Activated CD4-positive, alpha-beta memory T cell treated with anti-CD3 and anti-CD28 coated beads for 36 hours (primary cell): ENCODE data around the gene ZNF329. TPM values are rescaled to one million over a fixed set of nuclear protein-coding genes. Genes with fewer than 3 reads are reported as not detected.

Source experiments
- CTCF ChIA-PET: fragments of 350-600 bp; sonication (Branson Sonifier 250); formaldehyde crosslinking; loops from one replicate; lab custom pipeline; 2021; ENCODE audit warnings: antibody characterized with exemption, inconsistent platforms; lab: Charles Lee
- POLR2A ChIA-PET: fragments of 350-600 bp; sonication (Branson Sonifier 250); formaldehyde crosslinking; loops from one replicate; lab custom pipeline; 2021; ENCODE audit warnings: antibody characterized with exemption; lab: Charles Lee
- DNase-seq: peaks from one replicate; pipeline ENCODE4 v3.0.0-alpha.2; 2020
- H3K27ac Mint-ChIP-seq: one replicate; pipeline ENCODE4 v1.8.0; 2021; ENCODE audit warnings: mixed read lengths
- H3K27me3 Mint-ChIP-seq: one replicate; pipeline ENCODE4 v1.8.0; 2021; ENCODE audit warnings: mixed read lengths
- H3K36me3 Mint-ChIP-seq: one replicate; pipeline ENCODE4 v1.8.0; 2021; ENCODE audit warnings: mixed read lengths
- H3K4me1 Mint-ChIP-seq: one replicate; pipeline ENCODE4 v1.8.0; 2021; ENCODE audit warnings: low read depth, mixed read lengths
- H3K4me3 Mint-ChIP-seq: one replicate; pipeline ENCODE4 v1.8.0; 2021; ENCODE audit warnings: mild to moderate bottlenecking, mixed read lengths
- H3K9me3 Mint-ChIP-seq: one replicate; pipeline ENCODE4 v1.8.0; 2021; ENCODE audit warnings: mixed read lengths
- intact Hi-C: fragments of 100-400 bp; cut with micrococcal nuclease; formaldehyde crosslinking; loops from one replicate; pipeline ENCODE4 v1.15.1; 2023
- total RNA-seq, 2 experiments: library from RNA; stranded (reverse); gene quantifications; one replicate each; pipeline ENCODE4 v1.2.3, GENCODE V29; 2021

Gene ZNF329
- total RNA-seq, 2 experiments from 2014 or later, result 4.2 to 4.4 TPM

- intact Hi-C loops, result no loop called here
- Mint-ChIP-seq H3K9me3 (peaks cover 41% of the 10 kb centered on the region), H3K36me3 (peaks cover 34% of the 10 kb centered on the region), H3K27ac (no peak overlapping the region), H3K27me3 (no peaks in the 10 kb centered on the region), H3K4me3 (no peak overlapping the region), H3K4me1 (no peaks in the 10 kb centered on the region)
- ChIA-PET POLR2A (interaction anchor here (1.3 kb wide), 1 partner anchor 18 kb away, joined by 3 read pairs; no protein-coding TSS in a partner anchor), CTCF (no interaction called here)
- no peak for DNase-seq
Observed at GRCh38 chr19:58086825-58087710, 63.5 kb downstream of the ZNF329 start.

- Mint-ChIP-seq H3K4me3 (no peak overlapping the region), H3K36me3 (peaks cover 33% of the 10 kb centered on the region), H3K27ac (no peak overlapping the region), H3K27me3 (no peaks in the 10 kb centered on the region), H3K4me1 (no peaks in the 10 kb centered on the region), H3K9me3 (peaks cover 50% of the 10 kb centered on the region)
- DNase-seq, result no peak
- ChIA-PET CTCF (no interaction called here), POLR2A (interaction anchor here (1.3 kb wide), 1 partner anchor 20 kb away, joined by 3 read pairs; no protein-coding TSS in a partner anchor)
- intact Hi-C loops, result no loop called here
Observed at GRCh38 chr19:58085348-58085875, 65.2 kb downstream of the ZNF329 start.

GRCh38 chr19:58084596-58085347 lies 65.8 kb downstream of the ZNF329 start:
- no peak overlapping the region for H3K27ac Mint-ChIP-seq
- H3K4me1 Mint-ChIP-seq, result no peaks in the 10 kb centered on the region
- intact Hi-C loops, result no loop called here
- no peaks in the 10 kb centered on the region for H3K27me3 Mint-ChIP-seq
- H3K9me3 Mint-ChIP-seq, result peaks cover 48% of the 10 kb centered on the region
- ChIA-PET POLR2A (no interaction called here), CTCF (no interaction called here)
- H3K36me3 Mint-ChIP-seq, result peaks cover 37% of the 10 kb centered on the region
- DNase-seq, result no peak
- no peak overlapping the region for H3K4me3 Mint-ChIP-seq

- ChIA-PET CTCF (no interaction called here), POLR2A (no interaction called here)
- intact Hi-C loops, result no loop called here
- no peaks in the 10 kb centered on the region for H3K4me1 Mint-ChIP-seq
- peaks cover 50% of the 10 kb centered on the region for H3K9me3 Mint-ChIP-seq
- no peak overlapping the region for H3K27ac Mint-ChIP-seq
- H3K4me3 Mint-ChIP-seq, result no peak overlapping the region
- no peak for DNase-seq
- H3K27me3 Mint-ChIP-seq, result no peaks in the 10 kb centered on the region
- H3K36me3 Mint-ChIP-seq, result peaks cover 36% of the 10 kb centered on the region
Observed at GRCh38 chr19:58083021-58083420, 67.6 kb downstream of the ZNF329 start.

- Mint-ChIP-seq H3K4me3 (no peak overlapping the region), H3K27ac (no peak overlapping the region), H3K4me1 (no peaks in the 10 kb centered on the region), H3K36me3 (peaks cover 27% of the 10 kb centered on the region), H3K9me3 (peaks cover 59% of the 10 kb centered on the region), H3K27me3 (no peaks in the 10 kb centered on the region)
- no peak for DNase-seq
- intact Hi-C loops, result no loop called here
- ChIA-PET POLR2A (no interaction called here), CTCF (no interaction called here)
Observed at GRCh38 chr19:58079792-58080191, 70.8 kb downstream of the ZNF329 start.

Other genes starting within 250 kb of the ZNF329 start
- 10 to 100 TPM; 10.6 to 11.1 TPM for gene ZNF417, start 234.2 kb downstream of the ZNF329 start, total RNA-seq
- 1 to 10 TPM; 2.3 TPM for gene ZNF418, start 215.4 kb downstream of the ZNF329 start, total RNA-seq
- gene ZNF256, start 203.1 kb downstream of the ZNF329 start, total RNA-seq, result 1 to 10 TPM; 3.9 TPM
- not detected for gene C19orf18, start 176.3 kb downstream of the ZNF329 start, total RNA-seq
- 1 to 10 TPM; 5.1 to 5.8 TPM for gene ZNF606, start 148.0 kb downstream of the ZNF329 start, total RNA-seq
- gene ZSCAN1, start 116.8 kb downstream of the ZNF329 start, total RNA-seq, result not detected
- gene ZNF135, start 91.5 kb downstream of the ZNF329 start, total RNA-seq, result under 1 TPM in 1 of 2 experiments, not detected in 1; 0.12 TPM
- 10 to 100 TPM; 13.8 to 15.7 TPM for gene ZSCAN18, start 52.6 kb downstream of the ZNF329 start, total RNA-seq
- 10 to 100 TPM; 19.1 to 19.6 TPM for gene ZNF274, start 32.3 kb upstream of the ZNF329 start, total RNA-seq
- 10 to 100 TPM; 39.6 to 45.4 TPM for gene ZNF544, start 78.1 kb upstream of the ZNF329 start, total RNA-seq
- 1 to 10 TPM; 3.7 to 3.9 TPM for gene ZNF8, start 128.2 kb upstream of the ZNF329 start, total RNA-seq
- 10 to 100 TPM; 37.1 to 42.3 TPM for gene ERVK3-1, start 154.6 kb upstream of the ZNF329 start, total RNA-seq
- 1 to 10 TPM; 3.1 to 3.3 TPM for gene ZSCAN22, start 176.2 kb upstream of the ZNF329 start, total RNA-seq
- 10 to 100 TPM in 1 of 2 experiments, 1 to 10 TPM in 1; 9.9 to 12.9 TPM for gene A1BG, start 202.7 kb upstream of the ZNF329 start, total RNA-seq
- gene ZNF497, start 212.0 kb upstream of the ZNF329 start, total RNA-seq, result under 1 TPM; 0.31 to 0.93 TPM
- gene ZNF837, start 230.2 kb upstream of the ZNF329 start, total RNA-seq, result 1 to 10 TPM; 2.1 to 2.4 TPM
- 1,000 to 10,000 TPM; 1,415 to 1,438 TPM for gene RPS5, start 236.5 kb upstream of the ZNF329 start, total RNA-seq
- under 1 TPM; 0.21 to 0.31 TPM for gene RNF225, start 244.9 kb upstream of the ZNF329 start, total RNA-seq